Measurements from ENCODE around the gene PLAAT1. TPM values are rescaled to one million over a fixed set of nuclear protein-coding genes. Genes with fewer than 3 reads are reported as not detected.

Gene PLAAT1
- 1.4 and 9.8 TPM in 2 replicates for total RNA-seq (2014; rRNA removed; shearing (Covaris generic))

DNA sequence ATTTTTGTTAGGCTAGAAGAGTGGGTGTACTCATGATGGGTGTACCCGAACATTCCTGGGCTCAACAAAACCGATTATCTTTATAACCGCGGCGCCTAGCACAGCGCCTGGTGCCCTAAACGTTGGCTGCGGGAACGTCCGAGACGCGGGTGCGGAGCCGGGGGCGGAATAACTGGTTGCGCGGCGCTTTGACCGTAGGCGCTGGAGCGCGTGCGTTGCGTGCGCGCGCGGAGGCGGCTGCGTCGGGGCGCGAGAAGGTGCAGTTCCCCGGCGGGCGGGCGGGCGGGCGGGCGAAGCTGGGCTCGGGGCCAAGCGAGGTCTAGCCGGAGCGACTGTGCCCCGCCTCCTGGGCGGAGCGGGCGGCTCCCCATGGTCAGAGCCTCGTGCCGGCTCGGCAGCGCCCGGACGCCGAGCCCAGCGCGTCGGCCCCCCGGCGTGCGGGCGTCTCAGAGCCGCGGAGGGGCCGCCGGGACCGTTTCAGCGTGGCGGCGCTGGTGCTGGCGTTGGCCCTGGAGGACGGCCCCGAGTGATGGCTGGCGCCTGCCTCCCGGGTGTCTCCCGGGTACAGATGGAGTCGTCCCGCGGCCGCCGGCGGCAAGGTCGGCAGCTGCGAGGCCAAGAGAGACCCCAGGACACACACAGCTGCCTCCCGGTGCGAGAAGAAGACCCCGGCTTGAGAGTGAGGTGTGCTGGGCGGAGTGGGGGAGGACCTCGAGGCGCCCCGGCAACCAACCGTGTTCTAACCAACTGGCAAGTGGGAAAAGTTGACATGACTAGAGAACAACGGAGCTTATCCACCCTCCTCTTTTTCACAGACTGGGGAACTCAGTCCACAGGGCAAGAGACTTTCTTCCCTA is at the start of gene PLAAT1:
PLAAT1 (plus strand) TSS at position 373 of the 857 bp plus-strand sequence. CDS start 14,429 bp downstream, outside the sequence.
- Histone ChIP-seq H3K4me3 (peak within 1 kb of the TSS; percentile 38), H3K36me3 (no peaks in the 10 kb centered on the region), H3K4me1 (replicated peaks) (peaks cover 11% of the 10 kb centered on the region), H3K27ac (no peak within 1 kb of the TSS), H3K27me3 (replicated peaks) (peaks cover 16% of the 10 kb centered on the region), H3K9me3 (replicated peaks) (0 out of 2 replicates have a peak, but pooled peaks cover 3% of the 10 kb centered on the region)
- DNase-seq (ENCODE audit: low read depth in 1 of 2, low spot score in 2 of 2) = peak; percentile 37 to 58

DNA sequence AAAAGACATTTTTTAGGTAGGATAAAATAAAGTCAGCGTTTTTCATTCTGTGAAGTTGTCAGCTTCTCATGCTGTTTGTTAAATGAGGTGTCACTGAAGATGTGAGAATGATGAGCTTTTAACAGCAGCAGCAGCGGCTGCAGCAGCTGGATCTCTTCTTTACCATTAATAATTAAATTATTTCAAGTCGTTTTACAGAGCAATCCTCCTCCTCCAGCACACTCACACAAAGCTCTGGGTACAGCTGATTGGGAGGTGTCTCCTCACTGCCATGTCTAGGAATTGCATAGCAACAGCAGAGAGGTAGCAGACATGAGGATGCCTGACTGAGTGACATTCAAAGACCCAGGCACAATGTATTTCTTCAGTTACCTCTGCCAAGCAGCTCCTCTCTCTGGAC is 46.7 kb upstream of the PLAAT1 start:
- Histone ChIP-seq H3K27me3 (replicated peaks) (no peaks in the 10 kb centered on the region), H3K4me3 (no peak overlapping the region), H3K27ac (no peak overlapping the region), H3K9me3 (replicated peaks) (no peaks in the 10 kb centered on the region), H3K4me1 (replicated peaks) (no peaks in the 10 kb centered on the region), H3K36me3 (no peaks in the 10 kb centered on the region)
- DNase-seq (ENCODE audit: low read depth in 1 of 2, low spot score in 2 of 2) = no peak

GRCh38 chr3:193196746-193197145 is 44.3 kb upstream of the PLAAT1 start:
- Histone ChIP-seq H3K9me3 (replicated peaks) (no peaks in the 10 kb centered on the region), H3K4me3 (no peak overlapping the region), H3K27ac (no peak overlapping the region), H3K4me1 (replicated peaks) (no peaks in the 10 kb centered on the region), H3K27me3 (replicated peaks) (no peaks in the 10 kb centered on the region), H3K36me3 (no peaks in the 10 kb centered on the region)
- no peak for DNase-seq (ENCODE audit: low read depth in 1 of 2, low spot score in 2 of 2)

GRCh38 chr3:193207290-193208273 is 33.4 kb upstream of the PLAAT1 start:
- Histone ChIP-seq H3K36me3 (no peaks in the 10 kb centered on the region), H3K27me3 (replicated peaks) (no peaks in the 10 kb centered on the region), H3K4me3 (no peak overlapping the region), H3K27ac (no peak overlapping the region), H3K9me3 (replicated peaks) (no peaks in the 10 kb centered on the region), H3K4me1 (replicated peaks) (no peaks in the 10 kb centered on the region)
- DNase-seq (ENCODE audit: low read depth in 1 of 2, low spot score in 2 of 2) = no peak

DNA sequence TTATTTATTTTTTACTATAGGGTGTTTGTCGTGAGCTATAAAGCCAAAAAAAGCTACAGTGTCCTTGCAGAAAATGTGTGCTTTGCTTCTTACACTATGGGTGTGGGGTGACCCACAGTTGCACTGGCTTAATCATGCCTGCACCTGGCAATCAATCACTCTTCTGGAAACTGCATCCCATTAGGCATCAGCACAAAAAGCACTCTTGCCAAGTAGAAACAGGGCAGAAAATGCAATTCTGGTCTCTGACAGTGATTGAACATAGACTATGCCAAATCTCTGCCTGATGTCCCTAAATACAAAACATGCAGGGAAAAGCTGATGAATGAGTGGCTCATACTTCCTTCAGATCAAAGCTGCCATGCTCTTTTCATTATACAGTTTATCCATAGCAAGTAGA is 30.4 kb upstream of the PLAAT1 start:
- Histone ChIP-seq H3K9me3 (replicated peaks) (no peaks in the 10 kb centered on the region), H3K27ac (no peak overlapping the region), H3K4me1 (replicated peaks) (no peaks in the 10 kb centered on the region), H3K36me3 (no peaks in the 10 kb centered on the region), H3K27me3 (replicated peaks) (no peaks in the 10 kb centered on the region), H3K4me3 (no peak overlapping the region)
- no peak for DNase-seq (ENCODE audit: low read depth in 1 of 2, low spot score in 2 of 2)

DNA sequence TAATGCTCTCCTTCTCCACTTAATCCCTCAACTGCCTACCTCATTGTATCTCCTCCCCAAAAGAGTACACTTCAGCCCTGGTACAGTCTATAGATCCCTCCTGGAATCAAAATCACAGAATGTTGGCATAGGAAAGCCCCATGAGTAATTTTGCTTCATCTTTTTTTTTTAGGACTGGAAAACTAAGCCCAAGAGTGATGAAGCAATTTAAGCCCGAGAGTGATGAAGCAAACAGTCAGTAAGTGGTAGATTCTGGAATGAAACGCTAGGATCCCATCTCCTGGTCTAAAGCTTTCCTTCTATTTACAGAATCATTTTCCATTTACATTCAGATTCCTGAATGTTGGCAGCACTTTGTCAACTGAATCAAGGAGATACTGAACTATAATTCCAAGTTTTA is 29.8 kb upstream of the PLAAT1 start:
- Histone ChIP-seq H3K9me3 (replicated peaks) (no peaks in the 10 kb centered on the region), H3K27ac (no peak overlapping the region), H3K36me3 (no peaks in the 10 kb centered on the region), H3K4me1 (replicated peaks) (no peaks in the 10 kb centered on the region), H3K27me3 (replicated peaks) (no peaks in the 10 kb centered on the region), H3K4me3 (no peak overlapping the region)
- no peak for DNase-seq (ENCODE audit: low read depth in 1 of 2, low spot score in 2 of 2)

- no peaks in the 10 kb centered on the region for H3K27me3 ChIP-seq (replicated peaks)
- no peak for DNase-seq (ENCODE audit: low read depth in 1 of 2, low spot score in 2 of 2)
- H3K9me3 ChIP-seq (replicated peaks) = no peaks in the 10 kb centered on the region
- no peaks in the 10 kb centered on the region for H3K4me1 ChIP-seq (replicated peaks)
- H3K4me3 ChIP-seq = no peak overlapping the region
- no peaks in the 10 kb centered on the region for H3K36me3 ChIP-seq
- no peak overlapping the region for H3K27ac ChIP-seq
These were observed 29.0 kb upstream of the PLAAT1 start for GRCh38 chr3:193211984-193212383.

GRCh38 chr3:193212844-193213243 is 28.2 kb upstream of the PLAAT1 start:
- no peaks in the 10 kb centered on the region for H3K9me3 ChIP-seq (replicated peaks)
- H3K36me3 ChIP-seq = no peaks in the 10 kb centered on the region
- no peaks in the 10 kb centered on the region for H3K27me3 ChIP-seq (replicated peaks)
- DNase-seq (ENCODE audit: low read depth in 1 of 2, low spot score in 2 of 2) = no peak
- no peaks in the 10 kb centered on the region for H3K4me1 ChIP-seq (replicated peaks)
- no peak overlapping the region for H3K27ac ChIP-seq
- H3K4me3 ChIP-seq = no peak overlapping the region

- Histone ChIP-seq H3K4me1 (replicated peaks) (no peaks in the 10 kb centered on the region), H3K36me3 (no peaks in the 10 kb centered on the region), H3K27me3 (replicated peaks) (no peaks in the 10 kb centered on the region), H3K4me3 (no peak overlapping the region), H3K9me3 (replicated peaks) (no peaks in the 10 kb centered on the region), H3K27ac (no peak overlapping the region)
- no peak for DNase-seq (ENCODE audit: low read depth in 1 of 2, low spot score in 2 of 2)
These were observed 26.6 kb upstream of the PLAAT1 start for GRCh38 chr3:193214445-193214844.

- Histone ChIP-seq H3K36me3 (no peaks in the 10 kb centered on the region), H3K27me3 (replicated peaks) (no peaks in the 10 kb centered on the region), H3K4me3 (no peak overlapping the region), H3K27ac (no peak overlapping the region), H3K4me1 (replicated peaks) (no peaks in the 10 kb centered on the region), H3K9me3 (replicated peaks) (no peaks in the 10 kb centered on the region)
- DNase-seq (ENCODE audit: low read depth in 1 of 2, low spot score in 2 of 2) = no peak
These were observed 15.5 kb upstream of the PLAAT1 start for GRCh38 chr3:193225302-193226125.

DNA sequence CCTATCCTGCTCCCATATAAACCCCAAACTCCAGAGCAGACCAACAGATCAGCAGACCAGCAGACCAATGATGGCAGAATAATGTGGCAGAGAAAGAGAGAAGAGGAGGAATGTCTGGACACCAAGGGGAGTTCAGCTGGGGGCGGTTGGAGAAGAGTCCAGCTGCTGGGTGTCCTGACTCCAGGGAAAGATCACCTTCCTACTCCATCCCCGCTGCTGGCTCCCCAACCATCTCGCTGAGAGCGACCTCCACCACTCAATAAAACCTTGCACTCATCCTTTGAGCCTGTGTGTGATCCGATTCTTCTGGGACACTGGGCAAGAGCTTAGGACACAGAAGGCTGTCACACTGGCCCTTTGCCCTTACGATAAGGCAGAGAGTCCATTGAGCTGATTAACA is 12.8 kb upstream of the PLAAT1 start:
- Histone ChIP-seq H3K27me3 (replicated peaks) (no peaks in the 10 kb centered on the region), H3K9me3 (replicated peaks) (no peaks in the 10 kb centered on the region), H3K36me3 (no peaks in the 10 kb centered on the region), H3K4me3 (no peak overlapping the region), H3K4me1 (replicated peaks) (no peaks in the 10 kb centered on the region), H3K27ac (no peak overlapping the region)
- DNase-seq (ENCODE audit: low read depth in 1 of 2, low spot score in 2 of 2) = no peak

GRCh38 chr3:193229851-193230420 is 11.1 kb upstream of the PLAAT1 start:
- no peaks in the 10 kb centered on the region for H3K9me3 ChIP-seq (replicated peaks)
- no peak overlapping the region for H3K4me3 ChIP-seq
- no peak overlapping the region for H3K27ac ChIP-seq
- no peaks in the 10 kb centered on the region for H3K36me3 ChIP-seq
- DNase-seq (ENCODE audit: low read depth in 1 of 2, low spot score in 2 of 2) = no peak
- H3K4me1 ChIP-seq (replicated peaks) = no peaks in the 10 kb centered on the region
- no peaks in the 10 kb centered on the region for H3K27me3 ChIP-seq (replicated peaks)

DNA sequence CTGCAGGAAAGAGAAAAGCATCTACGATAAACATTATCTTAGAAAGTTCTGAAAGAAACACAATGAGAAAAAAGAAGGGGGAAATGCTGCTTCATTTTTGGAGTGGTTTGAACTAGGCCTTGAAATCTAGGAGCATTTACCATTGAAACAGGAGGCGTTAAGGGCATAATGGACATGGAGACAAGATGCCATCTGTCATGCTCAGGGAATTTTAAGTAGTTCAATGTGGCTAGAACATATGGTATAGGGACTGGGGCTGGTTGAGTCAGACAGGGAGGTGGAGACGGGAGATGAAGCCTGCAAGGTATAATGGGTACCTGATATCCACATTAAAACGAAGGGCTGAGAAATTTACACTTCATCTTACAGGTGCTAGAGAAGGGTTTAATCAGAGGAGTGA is 10.4 kb upstream of the PLAAT1 start:
- H3K27me3 ChIP-seq (replicated peaks) = no peaks in the 10 kb centered on the region

More for the DNA sequence above, 10.4 kb upstream of the PLAAT1 start:
- Histone ChIP-seq H3K36me3 (no peaks in the 10 kb centered on the region), H3K4me3 (no peak overlapping the region), H3K27ac (no peak overlapping the region), H3K9me3 (replicated peaks) (no peaks in the 10 kb centered on the region), H3K4me1 (replicated peaks) (no peaks in the 10 kb centered on the region)
- no peak for DNase-seq (ENCODE audit: low read depth in 1 of 2, low spot score in 2 of 2)

Measured in SJSA1 (cell line).